AG04450 (cell line): Measurements from ENCODE around the gene GALNT2. TPM values are rescaled to one million over a fixed set of nuclear protein-coding genes. Genes with fewer than 3 reads are reported as not detected.

Source experiments
- CTCF ChIA-PET: fragments of 300-600, 350-600 bp; formaldehyde crosslinking; extraction: SDS; loops from one replicate; lab custom pipeline; 2022; ENCODE audit warnings: antibody characterized with exemption, inconsistent platforms; lab: Charles Lee
- POLR2A ChIA-PET: fragments of 350-600 bp; formaldehyde crosslinking; extraction: SDS; loops from one replicate; lab custom pipeline; 2021; ENCODE audit warnings: antibody characterized with exemption, inconsistent platforms; lab: Yijun Ruan, JAX
- DNase-seq: peaks from one replicate; pipeline ENCODE4 v3.0.0-alpha.2; 2011; ENCODE audit warnings: low read depth, low spot score
- H3K27ac ChIP-seq: one replicate; pipeline ENCODE4 v1.5.1; 2012; ENCODE audit warnings: low read depth, low read length, control low read depth
- H3K27me3 ChIP-seq: one replicate; pipeline ENCODE4 v1.6.0; 2012; ENCODE audit warnings: low read length; ENCODE audit not compliant: control insufficient read depth, insufficient read depth
- H3K4me3 ChIP-seq: 2 replicates; pipeline ENCODE4 v1.5.1; 2011; ENCODE audit warnings: mild to moderate bottlenecking, low read depth, low read length, control low read depth
- H3K9me3 ChIP-seq: 2 replicates; pipeline ENCODE4 v1.5.1; 2012; ENCODE audit warnings: low read length; ENCODE audit not compliant: control insufficient read depth, insufficient read depth
- polyA plus RNA-seq: library from polyadenylated mRNA; depleted of rRNA; stranded (reverse); fragments of >200 nt; gene quantifications from 2 replicates; pipeline ENCODE4 v1.2.3, GENCODE V29; 2011
- TF ChIP-seq, protein P1 (sequence below): IDR thresholded peaks from 2 replicates; pipeline ENCODE4 v1.5.1; 2011; ENCODE audit warnings: low read depth, low read length, control low read depth, inconsistent platforms

GALNT2 gene
- polyA plus RNA-seq, 1 experiment: 121 TPM

DNA sequence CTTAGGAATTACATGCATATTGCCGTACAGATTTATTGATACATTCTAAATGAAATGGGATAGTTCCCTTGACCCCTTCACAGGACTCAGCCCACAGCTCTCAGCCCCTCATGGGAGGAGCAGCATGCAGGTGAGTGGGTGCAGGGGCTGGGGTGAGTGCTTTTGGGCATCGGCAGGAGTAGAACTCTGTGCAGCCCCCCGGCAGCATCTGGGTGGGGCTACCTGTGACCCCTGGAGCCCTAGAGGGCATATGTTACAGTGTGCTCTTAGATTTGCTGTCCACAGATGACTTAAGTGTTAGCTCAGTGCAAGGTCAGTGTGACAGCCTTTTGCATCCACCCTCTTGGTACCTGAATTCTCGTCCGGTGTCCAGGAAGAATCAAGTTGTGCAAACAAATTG, 120.3 kb downstream of the GALNT2 start:
- no peaks in the 10 kb centered on the region for H3K27me3 ChIP-seq
- H3K27ac ChIP-seq: no peak overlapping the region
- POLR2A ChIA-PET: no interaction called here
- H3K9me3 ChIP-seq: no peaks in the 10 kb centered on the region
- CTCF ChIA-PET: no interaction called here
- TF ChIP-seq, protein P1, sequence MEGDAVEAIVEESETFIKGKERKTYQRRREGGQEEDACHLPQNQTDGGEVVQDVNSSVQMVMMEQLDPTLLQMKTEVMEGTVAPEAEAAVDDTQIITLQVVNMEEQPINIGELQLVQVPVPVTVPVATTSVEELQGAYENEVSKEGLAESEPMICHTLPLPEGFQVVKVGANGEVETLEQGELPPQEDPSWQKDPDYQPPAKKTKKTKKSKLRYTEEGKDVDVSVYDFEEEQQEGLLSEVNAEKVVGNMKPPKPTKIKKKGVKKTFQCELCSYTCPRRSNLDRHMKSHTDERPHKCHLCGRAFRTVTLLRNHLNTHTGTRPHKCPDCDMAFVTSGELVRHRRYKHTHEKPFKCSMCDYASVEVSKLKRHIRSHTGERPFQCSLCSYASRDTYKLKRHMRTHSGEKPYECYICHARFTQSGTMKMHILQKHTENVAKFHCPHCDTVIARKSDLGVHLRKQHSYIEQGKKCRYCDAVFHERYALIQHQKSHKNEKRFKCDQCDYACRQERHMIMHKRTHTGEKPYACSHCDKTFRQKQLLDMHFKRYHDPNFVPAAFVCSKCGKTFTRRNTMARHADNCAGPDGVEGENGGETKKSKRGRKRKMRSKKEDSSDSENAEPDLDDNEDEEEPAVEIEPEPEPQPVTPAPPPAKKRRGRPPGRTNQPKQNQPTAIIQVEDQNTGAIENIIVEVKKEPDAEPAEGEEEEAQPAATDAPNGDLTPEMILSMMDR: no peak
- no peak for DNase-seq
- H3K4me3 ChIP-seq: no peak overlapping the region

DNA sequence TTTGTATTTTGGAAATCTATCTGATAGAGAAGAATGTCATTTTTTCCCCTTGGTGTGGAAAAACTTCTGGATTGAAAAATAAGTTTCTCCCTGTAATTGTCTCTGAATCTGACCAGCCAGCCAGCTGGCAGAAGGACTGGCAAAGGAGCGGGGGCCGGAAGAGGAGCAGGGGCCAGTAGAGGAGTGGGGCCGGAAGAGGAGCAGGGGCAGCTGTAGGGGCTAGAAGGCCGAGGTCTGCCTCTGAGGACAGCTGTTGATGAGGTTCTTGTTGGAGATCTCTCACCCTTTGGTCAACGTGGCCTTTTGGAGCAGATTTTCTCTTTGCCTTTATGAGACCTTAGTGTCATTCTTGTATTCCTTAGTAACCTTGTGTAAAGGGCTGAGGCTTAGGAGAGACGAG, 121.8 kb downstream of the GALNT2 start:
- Histone ChIP-seq H3K4me3 (no peak overlapping the region), H3K9me3 (no peaks in the 10 kb centered on the region), H3K27me3 (no peaks in the 10 kb centered on the region), H3K27ac (no peak overlapping the region)
- no peak for DNase-seq
- ChIA-PET CTCF (no interaction called here), POLR2A (no interaction called here)
- TF ChIP-seq, protein P1: no peak

DNA sequence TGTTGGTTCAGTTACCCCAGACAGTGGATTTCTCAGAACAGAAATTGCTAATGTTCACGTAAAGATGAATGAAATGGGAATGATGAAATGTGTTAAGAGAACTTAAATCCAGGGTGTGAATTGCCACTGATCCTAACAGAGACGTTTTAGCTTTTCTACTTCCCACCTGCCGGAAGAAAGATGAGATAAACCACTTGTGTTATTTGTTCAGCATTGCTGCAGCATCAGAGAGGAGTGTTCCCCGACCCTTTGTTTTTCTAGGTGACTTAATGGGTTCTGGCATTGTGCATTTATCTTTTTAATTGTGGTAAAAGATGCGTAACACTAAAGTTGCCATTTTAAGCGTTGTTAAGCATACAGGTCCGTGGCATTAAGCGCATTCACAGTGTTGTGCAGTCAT, 122.3 kb downstream of the GALNT2 start:
- ChIA-PET CTCF (no interaction called here), POLR2A (no interaction called here)
- TF ChIP-seq, protein P1: no peak
- Histone ChIP-seq H3K27me3 (no peaks in the 10 kb centered on the region), H3K9me3 (no peaks in the 10 kb centered on the region), H3K4me3 (no peak overlapping the region), H3K27ac (no peak overlapping the region)
- DNase-seq: no peak

DNA sequence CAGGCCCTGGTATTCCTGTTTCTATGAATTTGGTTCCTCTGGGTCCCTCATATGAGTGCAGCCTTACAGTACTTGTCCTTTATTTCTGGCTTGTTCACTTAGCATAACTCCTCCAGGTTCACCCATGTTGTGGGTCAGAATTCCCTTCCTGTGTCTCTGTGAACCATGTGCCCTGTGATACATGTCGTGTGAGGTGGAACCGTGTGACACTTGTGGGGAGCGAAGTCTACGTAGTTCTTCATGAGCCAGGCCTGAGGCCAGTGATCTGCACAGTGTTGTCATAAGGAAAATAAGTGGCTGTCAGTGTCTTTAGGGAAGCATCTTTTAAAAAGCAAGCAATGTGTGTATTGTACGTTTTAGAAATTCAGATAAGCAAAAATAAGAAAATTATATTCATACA, 122.8 kb downstream of the GALNT2 start:
- POLR2A ChIA-PET: no interaction called here
- Histone ChIP-seq H3K4me3 (no peak overlapping the region), H3K27ac (no peak overlapping the region), H3K27me3 (no peaks in the 10 kb centered on the region), H3K9me3 (no peaks in the 10 kb centered on the region)
- CTCF ChIA-PET: no interaction called here
- TF ChIP-seq, protein P1: no peak
- no peak for DNase-seq

DNA sequence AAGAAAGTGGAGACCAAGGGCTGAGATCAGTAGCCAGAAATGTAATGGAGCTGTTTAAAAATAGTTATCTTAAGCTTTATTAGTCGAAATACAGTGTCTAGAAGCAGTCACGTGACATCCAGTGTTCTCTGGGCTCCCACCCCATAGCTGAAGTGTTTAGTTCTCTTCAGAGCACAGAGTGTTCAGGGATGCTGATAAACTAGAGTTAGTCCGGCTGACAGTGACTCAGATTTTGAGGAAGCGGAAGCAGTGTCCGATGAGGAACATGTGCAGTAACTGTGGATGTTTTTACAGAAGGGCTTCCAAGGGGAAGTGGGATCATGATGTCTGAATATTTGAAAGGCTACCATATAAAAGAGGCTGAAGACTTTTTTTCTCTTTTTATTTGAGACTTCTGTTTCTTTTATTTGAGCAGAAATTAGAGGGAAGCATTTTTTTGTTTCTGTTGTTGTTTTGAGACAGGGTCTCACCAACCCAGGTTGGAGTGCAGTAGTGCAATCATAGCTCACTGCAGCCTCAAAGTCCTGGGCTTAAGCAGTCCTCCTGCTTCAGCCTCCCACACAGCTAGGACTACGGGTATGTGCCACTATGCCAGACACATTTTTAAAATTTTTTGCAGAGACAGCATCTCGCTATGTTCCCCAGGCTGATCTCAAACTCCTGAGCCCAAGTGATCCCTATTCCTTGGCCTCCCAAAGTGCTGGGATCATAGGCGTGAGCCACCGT, 124.2 kb downstream of the GALNT2 start:
- DNase-seq: no peak
- ChIA-PET CTCF (no interaction called here), POLR2A (no interaction called here)
- TF ChIP-seq, protein P1: no peak
- Histone ChIP-seq H3K27ac (peak overlapping the region; percentile 39), H3K9me3 (no peaks in the 10 kb centered on the region), H3K27me3 (no peaks in the 10 kb centered on the region), H3K4me3 (no peak overlapping the region)
